Measurements from ENCODE around the gene PTPRU.

The PTPRU gene

GRCh38 chr1:29319300-29320110 is 83.2 kb downstream of the PTPRU start:
- no peak for DNase-seq

DNA sequence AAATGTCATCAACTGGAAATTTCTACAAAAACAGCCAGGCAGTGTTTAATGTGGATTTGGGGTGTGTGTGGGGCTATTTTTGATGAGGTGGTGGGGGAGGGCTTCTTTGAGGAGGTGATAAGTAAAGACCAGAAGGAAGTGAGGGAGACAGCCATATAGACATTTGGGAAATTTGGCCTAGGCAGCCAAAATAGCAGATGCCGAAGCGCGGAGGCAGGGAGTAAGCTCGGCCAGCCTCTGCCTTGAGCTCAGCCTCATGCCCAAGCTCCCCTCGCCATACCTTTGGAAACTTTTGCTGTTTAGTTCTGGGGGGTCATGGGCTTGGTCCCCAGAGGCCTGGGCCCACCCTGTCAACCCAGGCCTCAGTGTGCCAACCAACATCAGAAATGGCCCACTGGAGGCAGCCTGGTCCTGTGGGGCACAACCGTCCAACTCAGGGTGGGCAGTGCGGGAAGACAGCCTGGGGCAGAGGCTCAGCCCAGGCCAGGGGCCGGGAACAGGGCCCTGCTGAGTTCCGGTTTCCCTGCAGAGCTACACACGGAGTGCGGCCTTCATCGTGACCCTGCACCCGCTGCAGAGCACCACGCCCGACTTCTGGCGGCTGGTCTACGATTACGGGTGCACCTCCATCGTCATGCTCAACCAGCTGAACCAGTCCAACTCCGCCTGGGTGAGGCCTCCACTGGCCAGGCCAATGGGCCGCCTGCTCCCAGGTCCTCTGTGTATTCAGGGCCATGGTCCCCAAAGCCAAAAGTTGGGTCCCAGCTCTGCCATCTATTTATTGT is 84.0 kb downstream of the PTPRU start:
- no peak for DNase-seq

GRCh38 chr1:29321176-29321575 is 84.9 kb downstream of the PTPRU start:
- DNase-seq = no peak

- DNase-seq = no peak
These were observed 85.9 kb downstream of the PTPRU start for GRCh38 chr1:29322147-29322694.

DNA sequence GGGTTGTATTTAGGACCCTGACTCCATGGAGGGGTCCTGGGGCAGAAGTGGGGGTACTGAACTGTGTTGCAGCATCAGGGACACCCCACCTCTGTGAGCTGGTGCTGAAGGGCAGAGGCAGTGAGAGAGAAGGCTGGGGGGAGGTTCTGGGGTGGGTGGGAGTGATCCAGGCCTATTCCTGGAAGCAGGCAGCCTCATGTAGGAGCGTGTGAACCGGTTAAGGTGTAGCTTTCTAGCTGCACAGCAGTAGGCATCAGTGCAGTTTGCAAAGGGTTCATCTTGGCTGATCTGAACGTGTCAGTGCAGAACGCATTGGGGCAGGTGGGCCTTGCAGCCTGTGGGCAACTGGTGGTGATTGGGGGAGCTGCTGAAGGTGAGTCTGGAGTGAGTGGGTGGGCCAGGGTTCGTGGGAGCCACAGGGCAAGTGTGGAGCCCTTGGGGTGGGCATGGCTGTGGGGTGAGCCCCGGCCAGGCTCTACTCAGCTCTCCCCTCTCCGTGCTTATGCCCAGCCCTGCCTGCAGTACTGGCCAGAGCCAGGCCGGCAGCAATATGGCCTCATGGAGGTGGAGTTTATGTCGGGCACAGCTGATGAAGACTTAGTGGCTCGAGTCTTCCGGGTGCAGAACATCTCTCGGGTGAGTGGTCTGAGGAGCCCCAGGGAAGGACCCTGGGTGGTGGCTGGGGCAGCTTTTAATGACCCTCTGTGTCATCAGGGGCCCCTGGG is 86.7 kb downstream of the PTPRU start:
- DNase-seq = no peak

DNA sequence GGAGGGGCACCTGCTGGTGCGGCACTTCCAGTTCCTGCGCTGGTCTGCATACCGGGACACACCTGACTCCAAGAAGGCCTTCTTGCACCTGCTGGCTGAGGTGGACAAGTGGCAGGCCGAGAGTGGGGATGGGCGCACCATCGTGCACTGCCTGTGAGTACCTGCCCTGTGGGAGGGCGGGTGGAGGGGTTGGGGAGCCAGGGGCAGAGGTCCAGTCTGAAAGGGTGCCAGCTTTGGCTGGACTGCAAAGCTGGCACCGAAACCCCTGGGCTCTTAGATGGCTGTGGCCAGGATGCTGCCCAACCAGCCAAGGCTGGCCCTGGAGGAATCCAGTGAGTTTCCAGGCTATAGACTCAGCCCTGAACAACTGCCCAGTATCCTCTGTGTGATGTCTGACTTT is 87.3 kb downstream of the PTPRU start:
- DNase-seq = no peak

GRCh38 chr1:29324202-29324601 is 87.9 kb downstream of the PTPRU start:
- no peak for DNase-seq

DNA sequence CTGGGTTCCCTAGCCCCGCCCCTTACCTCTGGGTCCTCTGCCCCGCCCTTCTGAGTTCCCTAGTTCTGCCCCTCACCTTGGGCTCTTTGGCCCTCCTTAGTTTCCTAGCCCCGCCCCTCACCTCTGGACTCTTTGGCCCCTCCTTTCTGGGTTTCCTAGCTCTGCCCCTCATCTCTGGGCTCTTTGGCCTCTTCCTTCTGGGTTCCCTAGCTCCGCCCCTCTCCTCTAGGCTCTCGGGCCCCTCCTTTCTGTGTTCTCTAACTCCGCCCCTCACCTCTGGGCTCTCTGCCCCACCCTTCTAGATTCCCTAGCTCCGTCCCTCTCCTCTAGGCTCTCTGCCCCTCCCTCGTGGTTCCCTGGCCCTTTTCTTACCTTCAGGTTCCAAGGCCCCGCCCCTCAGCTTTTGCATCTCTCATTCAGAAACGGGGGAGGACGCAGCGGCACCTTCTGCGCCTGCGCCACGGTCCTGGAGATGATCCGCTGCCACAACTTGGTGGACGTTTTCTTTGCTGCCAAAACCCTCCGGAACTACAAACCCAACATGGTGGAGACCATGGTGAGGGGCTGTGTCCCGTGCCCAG is 88.5 kb downstream of the PTPRU start:
- DNase-seq = no peak

DNA sequence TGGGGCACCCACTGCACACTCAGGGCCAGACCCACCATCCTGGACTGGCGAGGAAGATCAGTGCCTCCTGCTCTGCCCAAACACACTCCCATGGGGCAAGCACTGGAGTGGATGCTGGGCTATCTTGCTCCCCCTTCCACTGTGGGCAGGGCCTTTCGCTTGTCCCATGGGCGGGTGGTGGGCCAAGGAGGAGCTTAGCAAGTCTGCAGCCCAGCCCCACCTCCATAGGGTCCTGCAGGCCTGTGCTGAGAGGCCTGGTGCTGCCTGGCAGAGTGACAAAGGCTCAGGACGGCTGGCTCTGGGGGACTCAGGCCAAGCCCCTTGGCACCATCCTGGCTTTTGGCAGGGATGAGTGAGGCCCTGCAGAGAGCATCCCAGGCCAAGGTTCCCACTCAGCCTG is 89.4 kb downstream of the PTPRU start:
- DNase-seq = no peak

GRCh38 chr1:29326123-29326522 is 89.8 kb downstream of the PTPRU start:
- DNase-seq = no peak

GRCh38 chr1:29327223-29327935 is 91.1 kb downstream of the PTPRU start:
- no peak for DNase-seq

DNA sequence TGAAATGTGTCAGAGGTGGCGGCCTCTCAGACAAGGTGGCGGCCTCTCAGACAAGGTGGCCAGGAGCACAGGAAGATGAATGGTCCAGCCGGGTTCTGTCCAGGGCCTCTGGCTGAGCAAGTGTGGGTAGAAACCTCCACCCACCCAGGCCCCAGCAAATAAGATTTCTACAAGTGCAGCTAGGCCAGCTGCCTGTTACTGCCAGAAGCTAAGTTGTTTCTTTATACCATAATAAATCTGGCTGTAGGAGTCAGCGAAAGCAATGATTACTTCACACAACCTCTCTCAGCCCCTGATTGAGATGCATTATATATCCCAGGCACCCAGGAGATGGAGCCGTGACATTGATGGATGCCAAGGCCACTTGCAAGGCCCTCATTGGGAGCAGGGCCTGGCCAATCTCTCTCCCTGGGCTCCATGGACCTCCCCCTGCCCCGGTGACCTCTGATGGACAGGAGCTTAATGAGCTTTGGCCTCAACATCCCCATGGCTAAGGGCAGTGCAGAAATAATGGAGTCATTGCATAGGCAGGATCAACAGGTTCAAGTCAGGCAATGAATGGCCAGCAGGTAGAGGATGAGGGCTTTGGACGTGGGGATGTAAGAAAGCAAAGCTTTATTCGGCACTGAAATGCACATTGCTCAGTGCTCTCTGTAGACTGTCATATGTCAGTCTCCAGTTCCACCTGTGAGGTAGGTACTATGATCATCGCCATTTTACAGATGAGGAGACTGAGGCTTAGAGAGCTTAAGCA is 92.9 kb downstream of the PTPRU start:
- DNase-seq = no peak

DNA sequence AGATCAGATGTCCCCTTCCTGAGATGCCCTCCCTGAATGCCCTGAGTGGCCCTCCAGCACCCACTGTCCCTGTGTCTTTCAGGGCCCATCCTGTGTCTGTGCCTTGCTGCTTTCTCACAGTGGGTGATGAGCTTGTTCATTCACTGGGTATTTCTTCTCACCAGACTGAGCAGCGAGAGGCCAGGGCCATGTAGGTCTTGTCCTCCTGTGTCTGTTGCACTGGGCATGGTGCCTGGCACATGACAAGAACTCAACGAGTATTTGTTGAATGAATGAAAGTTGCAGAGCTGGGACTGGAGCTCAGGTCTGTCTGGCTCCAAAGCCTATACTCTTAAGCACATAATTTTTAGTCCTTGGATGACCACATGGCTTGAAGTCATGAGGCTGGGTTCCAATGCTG is 93.8 kb downstream of the PTPRU start:
- no peak for DNase-seq

GRCh38 chr1:29330856-29331255 is 94.5 kb downstream of the PTPRU start:
- DNase-seq = no peak

GRCh38 chr1:29331309-29331708 is 95.0 kb downstream of the PTPRU start:
- DNase-seq = no peak

DNA sequence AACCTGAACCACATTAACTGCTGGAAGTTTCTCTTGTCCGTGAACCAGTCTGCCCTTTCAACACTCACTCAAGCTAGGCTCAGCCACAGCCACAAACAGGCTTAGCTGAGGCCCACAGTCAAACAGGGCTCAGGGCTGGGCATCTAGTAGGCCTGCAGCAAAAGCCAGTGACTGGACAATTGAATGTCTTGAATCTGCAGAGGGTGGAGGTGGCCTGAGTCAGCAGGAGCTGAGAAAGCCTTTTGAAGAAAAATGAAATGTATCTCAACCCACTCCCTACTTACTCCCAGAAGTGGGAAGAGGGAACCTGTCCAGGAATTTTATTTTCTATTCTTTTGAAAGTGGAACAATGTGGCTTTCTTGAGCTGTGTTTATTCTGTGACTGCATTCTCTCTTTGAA is 95.4 kb downstream of the PTPRU start:
- DNase-seq = no peak

DNA sequence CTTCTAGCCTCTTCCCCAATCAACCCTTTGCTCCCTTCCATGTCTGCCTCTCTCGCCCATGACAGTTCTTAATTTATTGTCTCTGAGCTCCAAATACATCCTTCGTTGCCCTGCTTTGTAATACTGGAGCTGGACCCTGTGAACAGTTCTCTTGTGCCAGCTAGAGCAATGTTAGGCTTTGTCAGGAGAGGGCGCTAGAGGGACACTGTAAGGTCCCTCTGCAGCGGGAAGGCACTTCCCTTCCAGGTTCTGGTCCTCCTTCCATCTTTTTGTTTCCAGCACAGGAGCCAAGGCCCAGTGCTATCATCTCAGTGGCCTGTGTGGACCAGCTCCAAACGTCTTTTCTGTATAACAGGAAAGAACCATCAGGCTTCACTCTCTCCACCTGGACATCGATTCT is 95.9 kb downstream of the PTPRU start:
- DNase-seq = peak in 1 of 2 donors; percentile 16

- no peak for DNase-seq
These were observed 96.7 kb downstream of the PTPRU start for GRCh38 chr1:29333008-29333407.

DNA sequence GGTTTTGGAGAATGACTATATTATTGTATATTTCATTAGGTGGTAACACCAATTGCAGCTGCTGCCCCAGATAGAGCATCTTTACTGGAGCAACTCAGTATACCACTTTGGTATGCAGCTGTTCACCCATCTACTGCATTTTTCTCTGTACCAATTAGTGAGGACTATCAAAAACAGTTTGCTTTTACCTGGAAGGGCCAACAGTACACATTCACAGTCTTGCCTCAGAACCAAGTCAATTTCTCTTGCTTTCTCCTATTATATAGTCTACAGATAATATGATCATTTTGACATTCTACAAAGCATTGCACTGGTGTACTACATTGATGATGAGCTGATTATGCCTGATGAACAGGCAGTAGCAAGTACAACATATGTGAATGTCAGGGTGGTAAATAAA is 99.3 kb downstream of the PTPRU start:
- no peak for DNase-seq

GRCh38 chr1:29338908-29339575 is 102.7 kb downstream of the PTPRU start:
- no peak for DNase-seq

DNA sequence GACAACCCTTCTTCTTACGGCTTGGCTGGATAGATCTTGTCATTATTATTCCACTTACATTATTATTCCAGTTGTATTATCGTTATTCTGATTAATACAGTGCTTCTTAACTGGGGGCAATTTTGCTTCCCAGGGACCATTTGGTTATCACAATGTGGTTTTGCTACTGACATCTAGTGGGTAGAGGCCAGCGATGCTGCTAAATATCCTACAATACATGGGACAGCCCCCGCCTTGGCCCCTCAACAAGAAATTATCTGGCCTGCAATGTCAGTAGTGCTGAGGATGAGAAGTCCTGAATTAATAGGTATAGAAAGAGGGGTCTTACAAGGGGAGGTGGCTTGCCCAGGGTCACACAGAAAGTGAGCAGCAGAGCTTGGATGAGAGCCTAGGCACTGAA is 105.6 kb downstream of the PTPRU start:
- no peak for DNase-seq

Data from stimulated activated CD4-positive, alpha-beta T cell treated with anti-CD3 and anti-CD28 coated beads, Interleukin-2, amount 100 ng/mL, for 24 hours (primary cell).